ENCODE data around the gene ZBTB20. TPM values are rescaled to one million over a fixed set of nuclear protein-coding genes. Genes with fewer than 3 reads are reported as not detected.

ZBTB20 gene
- total RNA-seq, 1 donor from 2014 or later: 27.5 TPM

DNA sequence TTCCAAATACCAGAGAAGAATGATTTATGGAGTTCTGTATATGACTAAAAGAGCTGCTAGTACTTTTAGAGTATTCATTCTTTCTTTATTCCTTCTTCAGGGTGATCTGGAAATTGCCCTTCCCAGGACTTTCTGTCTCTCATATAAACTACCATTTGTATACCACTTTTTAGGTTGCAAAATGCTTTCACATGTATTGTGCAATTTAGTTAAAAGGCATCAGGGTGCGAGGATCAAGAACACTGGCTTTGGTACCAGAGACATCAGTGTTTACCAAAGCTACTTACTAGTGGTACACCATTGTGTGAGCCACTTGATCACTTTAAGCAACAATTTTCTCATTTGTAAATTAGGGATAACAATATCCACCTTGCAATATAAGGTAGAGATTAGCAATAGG is 601.9 kb downstream of the ZBTB20 start:
- no peak for DNase-seq
- Mint-ChIP-seq H3K4me3 (ENCODE audit: unreplicated experiment) (no peak overlapping the region), H3K4me1 (ENCODE audit: low read depth, unreplicated experiment) (no peaks in the 10 kb centered on the region), H3K9me3 (ENCODE audit: unreplicated experiment) (no peaks in the 10 kb centered on the region), H3K27me3 (ENCODE audit: unreplicated experiment) (peaks cover 1% of the 10 kb centered on the region), H3K36me3 (ENCODE audit: unreplicated experiment) (no peaks in the 10 kb centered on the region), H3K27ac (ENCODE audit: unreplicated experiment) (no peak overlapping the region)
- TF ChIP-seq, protein P1, sequence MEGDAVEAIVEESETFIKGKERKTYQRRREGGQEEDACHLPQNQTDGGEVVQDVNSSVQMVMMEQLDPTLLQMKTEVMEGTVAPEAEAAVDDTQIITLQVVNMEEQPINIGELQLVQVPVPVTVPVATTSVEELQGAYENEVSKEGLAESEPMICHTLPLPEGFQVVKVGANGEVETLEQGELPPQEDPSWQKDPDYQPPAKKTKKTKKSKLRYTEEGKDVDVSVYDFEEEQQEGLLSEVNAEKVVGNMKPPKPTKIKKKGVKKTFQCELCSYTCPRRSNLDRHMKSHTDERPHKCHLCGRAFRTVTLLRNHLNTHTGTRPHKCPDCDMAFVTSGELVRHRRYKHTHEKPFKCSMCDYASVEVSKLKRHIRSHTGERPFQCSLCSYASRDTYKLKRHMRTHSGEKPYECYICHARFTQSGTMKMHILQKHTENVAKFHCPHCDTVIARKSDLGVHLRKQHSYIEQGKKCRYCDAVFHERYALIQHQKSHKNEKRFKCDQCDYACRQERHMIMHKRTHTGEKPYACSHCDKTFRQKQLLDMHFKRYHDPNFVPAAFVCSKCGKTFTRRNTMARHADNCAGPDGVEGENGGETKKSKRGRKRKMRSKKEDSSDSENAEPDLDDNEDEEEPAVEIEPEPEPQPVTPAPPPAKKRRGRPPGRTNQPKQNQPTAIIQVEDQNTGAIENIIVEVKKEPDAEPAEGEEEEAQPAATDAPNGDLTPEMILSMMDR (IDR thresholded peaks at IDR 0.05; ENCODE audit: partially characterized antibody, unreplicated experiment): no peak

DNA sequence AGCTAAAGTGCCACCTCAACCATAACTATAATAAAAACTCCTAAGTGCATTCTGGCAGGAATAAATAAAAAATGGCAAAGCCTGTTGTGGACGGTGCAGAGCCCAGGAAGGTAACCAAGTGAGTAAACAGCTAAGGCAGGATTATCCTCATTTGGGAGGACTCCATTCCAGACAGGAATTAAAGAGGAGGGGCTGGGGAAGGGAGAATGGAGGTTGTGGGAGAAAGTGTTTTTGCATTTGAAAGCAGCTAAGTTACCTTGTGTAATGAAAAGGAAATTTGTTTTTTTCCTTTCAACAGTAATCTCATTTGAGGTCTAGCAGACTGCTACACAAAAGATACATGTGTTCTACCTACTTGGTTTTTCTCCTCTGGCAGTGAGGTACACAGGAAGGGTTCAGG is 604.7 kb downstream of the ZBTB20 start:
- no peak for DNase-seq
- TF ChIP-seq, protein P1 (IDR thresholded peaks at IDR 0.05; ENCODE audit: partially characterized antibody, unreplicated experiment): no peak
- peaks cover 3% of the 10 kb centered on the region for H3K27me3 Mint-ChIP-seq (ENCODE audit: unreplicated experiment)
- H3K27ac Mint-ChIP-seq (ENCODE audit: unreplicated experiment): no peak overlapping the region
- no peaks in the 10 kb centered on the region for H3K4me1 Mint-ChIP-seq (ENCODE audit: low read depth, unreplicated experiment)
- H3K9me3 Mint-ChIP-seq (ENCODE audit: unreplicated experiment): no peaks in the 10 kb centered on the region
- no peak overlapping the region for H3K4me3 Mint-ChIP-seq (ENCODE audit: unreplicated experiment)
- H3K36me3 Mint-ChIP-seq (ENCODE audit: unreplicated experiment): no peaks in the 10 kb centered on the region

DNA sequence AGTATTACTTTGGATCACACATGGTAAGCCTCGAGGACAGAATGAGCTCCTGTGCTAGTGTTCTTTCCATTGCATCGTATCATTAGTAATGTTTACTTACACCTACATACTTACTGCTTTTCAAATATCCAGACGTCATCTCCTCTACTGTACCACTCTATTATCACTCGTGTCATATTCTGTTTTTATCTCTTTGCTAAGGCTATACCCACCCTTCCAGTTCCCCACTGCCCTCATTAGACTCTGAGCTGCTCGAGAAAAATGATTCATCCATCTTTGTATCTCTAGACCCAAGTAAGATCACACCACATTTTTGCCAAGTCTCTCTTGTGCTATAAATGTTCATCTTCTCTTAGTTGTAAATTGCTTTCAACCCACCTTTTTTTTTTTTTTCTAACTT is 607.6 kb downstream of the ZBTB20 start:
- Mint-ChIP-seq H3K4me3 (ENCODE audit: unreplicated experiment) (no peak overlapping the region), H3K4me1 (ENCODE audit: low read depth, unreplicated experiment) (no peaks in the 10 kb centered on the region), H3K27ac (ENCODE audit: unreplicated experiment) (no peak overlapping the region), H3K27me3 (ENCODE audit: unreplicated experiment) (peaks cover 2% of the 10 kb centered on the region), H3K36me3 (ENCODE audit: unreplicated experiment) (no peaks in the 10 kb centered on the region), H3K9me3 (ENCODE audit: unreplicated experiment) (peaks cover 5% of the 10 kb centered on the region)
- TF ChIP-seq, protein P1 (IDR thresholded peaks at IDR 0.05; ENCODE audit: partially characterized antibody, unreplicated experiment): no peak
- no peak for DNase-seq

DNA sequence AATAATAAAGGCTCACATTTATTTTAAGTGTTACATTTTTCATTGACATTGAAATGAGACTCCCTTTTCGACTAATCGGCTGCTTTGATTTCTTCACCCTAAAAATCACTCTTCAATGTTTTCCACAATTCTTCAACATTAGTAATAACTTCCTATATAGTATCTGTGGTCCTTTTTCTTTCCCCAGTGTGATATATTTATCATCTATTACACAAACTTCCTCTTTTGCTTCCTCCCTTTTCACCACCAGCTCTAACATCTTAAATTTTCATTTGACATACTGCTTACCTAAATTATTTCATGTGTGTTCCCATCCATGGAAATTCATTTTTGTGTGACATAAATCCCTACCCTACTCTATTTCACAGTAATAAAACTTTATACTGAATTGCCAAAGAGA is 608.9 kb downstream of the ZBTB20 start:
- no peak overlapping the region for H3K4me3 Mint-ChIP-seq (ENCODE audit: unreplicated experiment)
- no peak overlapping the region for H3K27ac Mint-ChIP-seq (ENCODE audit: unreplicated experiment)
- peaks cover 2% of the 10 kb centered on the region for H3K27me3 Mint-ChIP-seq (ENCODE audit: unreplicated experiment)

DNA sequence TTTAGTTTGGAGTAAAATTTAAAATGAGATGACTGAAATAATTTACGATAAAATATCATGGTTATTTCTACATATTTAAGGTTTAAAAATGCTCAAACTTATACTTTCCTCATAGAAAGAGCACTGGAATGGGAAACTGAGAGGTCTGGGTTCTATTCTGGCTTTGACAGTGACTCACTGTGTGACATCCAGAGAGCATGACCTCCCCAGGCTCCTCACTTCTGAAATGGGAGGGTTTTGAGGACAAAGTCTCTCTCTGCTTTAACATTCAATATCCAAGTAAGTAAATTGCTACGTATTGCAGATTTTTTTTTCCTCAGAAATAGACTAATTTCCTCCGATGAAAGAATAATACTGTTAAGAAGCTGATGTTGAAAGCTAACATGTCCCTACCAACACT is 618.6 kb downstream of the ZBTB20 start:
- no peak for DNase-seq
- Mint-ChIP-seq H3K4me3 (ENCODE audit: unreplicated experiment) (no peak overlapping the region), H3K27ac (ENCODE audit: unreplicated experiment) (no peak overlapping the region), H3K4me1 (ENCODE audit: low read depth, unreplicated experiment) (no peaks in the 10 kb centered on the region), H3K27me3 (ENCODE audit: unreplicated experiment) (no peaks in the 10 kb centered on the region), H3K9me3 (ENCODE audit: unreplicated experiment) (no peaks in the 10 kb centered on the region), H3K36me3 (ENCODE audit: unreplicated experiment) (no peaks in the 10 kb centered on the region)
- TF ChIP-seq, protein P1 (IDR thresholded peaks at IDR 0.05; ENCODE audit: partially characterized antibody, unreplicated experiment): no peak

More for the DNA sequence above, 608.9 kb downstream of the ZBTB20 start:
- H3K9me3 Mint-ChIP-seq (ENCODE audit: unreplicated experiment): peaks cover 5% of the 10 kb centered on the region
- no peaks in the 10 kb centered on the region for H3K4me1 Mint-ChIP-seq (ENCODE audit: low read depth, unreplicated experiment)
- TF ChIP-seq, protein P1 (IDR thresholded peaks at IDR 0.05; ENCODE audit: partially characterized antibody, unreplicated experiment): no peak
- no peak for DNase-seq
- no peaks in the 10 kb centered on the region for H3K36me3 Mint-ChIP-seq (ENCODE audit: unreplicated experiment)
